Measurements from ENCODE around the gene ZNF441.
"Not testable (repeated sequence)": the region's sequence is repeated elsewhere in the genome, so short reads cannot be mapped to it uniquely, and the experiment has no call there.

ZNF441 gene

DNA sequence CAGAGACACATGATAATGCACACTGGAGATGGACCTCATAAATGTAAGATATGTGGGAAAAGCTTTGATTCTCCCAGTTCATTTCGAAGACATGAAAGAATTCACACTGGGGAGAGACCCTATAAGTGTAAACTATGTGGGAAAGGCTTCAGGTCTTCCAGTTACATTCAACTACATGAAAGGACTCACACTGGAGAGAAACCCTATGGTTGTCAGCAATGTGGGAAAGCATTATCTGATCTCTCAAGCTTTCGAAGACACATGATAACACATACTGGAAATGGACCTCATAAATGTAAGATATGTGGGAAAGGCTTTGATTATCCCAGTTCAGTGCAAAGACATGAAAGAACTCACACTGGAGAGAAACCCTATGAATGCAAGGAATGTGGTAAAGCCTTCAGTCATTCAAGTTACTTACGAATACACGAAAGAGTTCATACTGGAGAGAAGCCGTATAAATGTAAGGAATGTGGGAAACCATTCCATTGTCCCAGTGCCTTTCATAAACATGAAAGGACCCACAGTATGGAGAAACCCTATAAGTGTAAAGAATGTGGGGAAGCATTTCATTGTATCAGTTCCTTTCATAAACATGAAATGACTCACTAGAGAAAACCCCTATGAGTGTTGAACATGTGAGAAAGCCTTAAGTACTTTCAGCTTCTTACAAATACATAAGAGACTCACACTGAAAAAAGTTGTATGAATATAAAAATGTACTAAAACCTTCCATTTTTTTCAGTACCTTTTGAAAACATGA lies 14.7 kb downstream of the ZNF441 start:
- no peak for DNase-seq

DNA sequence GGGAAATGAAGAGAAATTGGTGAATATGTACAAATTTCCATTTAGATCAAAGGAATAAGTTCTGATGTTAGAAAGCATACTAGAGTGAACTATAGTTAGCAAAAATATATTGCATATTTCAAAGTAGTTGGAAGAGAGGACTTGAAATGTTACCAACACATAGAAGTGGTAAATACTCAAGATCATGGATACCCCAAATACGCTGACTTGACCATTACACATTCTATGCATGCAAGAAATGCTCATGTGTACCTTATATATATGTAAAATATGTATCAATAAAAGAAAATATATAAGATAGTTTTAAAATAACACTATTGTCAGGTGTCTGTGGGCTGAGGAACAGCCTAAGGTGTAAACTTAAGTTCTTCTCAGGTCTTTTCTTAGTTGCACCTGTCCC lies 17.0 kb downstream of the ZNF441 start:
- no peak for DNase-seq

DNA sequence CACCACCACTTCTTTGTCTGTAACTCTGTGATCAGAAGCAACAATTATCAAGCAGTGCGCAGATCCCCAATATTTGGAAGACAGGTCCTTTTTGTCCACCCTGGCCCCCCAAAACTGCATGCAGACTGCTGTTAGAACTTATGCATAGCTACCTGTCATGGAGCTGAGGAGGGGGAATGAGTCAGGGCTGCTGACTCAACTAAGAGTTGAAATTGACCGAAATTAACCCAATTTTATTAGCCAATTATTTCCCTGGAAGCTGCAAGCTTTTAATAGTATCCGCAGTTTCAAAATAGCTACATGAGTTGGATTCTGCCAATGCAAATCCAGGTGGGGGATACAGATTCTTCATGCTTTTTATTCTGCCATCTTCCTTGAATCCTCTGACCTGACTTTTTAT lies 17.6 kb downstream of the ZNF441 start:
- DNase-seq: no peak

DNA sequence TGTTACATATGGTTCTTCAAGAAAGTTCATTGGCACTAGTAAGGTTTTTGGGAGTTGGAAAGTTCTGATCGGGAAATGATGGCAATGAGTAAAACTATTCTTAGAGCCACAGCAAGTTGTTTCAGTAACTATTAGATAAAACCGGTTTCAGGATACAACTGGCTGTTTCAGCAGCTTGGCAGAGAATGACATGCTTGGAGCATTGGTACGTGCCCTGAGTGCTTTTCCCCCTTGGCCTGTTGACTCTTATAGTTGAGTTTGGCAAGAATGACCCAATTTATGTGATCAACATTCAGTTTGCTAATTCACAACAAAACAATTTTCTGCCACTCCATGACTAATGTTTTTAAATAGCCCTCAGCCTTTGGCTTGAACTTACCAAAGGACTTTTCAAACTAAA lies 20.7 kb downstream of the ZNF441 start:
- DNase-seq: no peak

DNA sequence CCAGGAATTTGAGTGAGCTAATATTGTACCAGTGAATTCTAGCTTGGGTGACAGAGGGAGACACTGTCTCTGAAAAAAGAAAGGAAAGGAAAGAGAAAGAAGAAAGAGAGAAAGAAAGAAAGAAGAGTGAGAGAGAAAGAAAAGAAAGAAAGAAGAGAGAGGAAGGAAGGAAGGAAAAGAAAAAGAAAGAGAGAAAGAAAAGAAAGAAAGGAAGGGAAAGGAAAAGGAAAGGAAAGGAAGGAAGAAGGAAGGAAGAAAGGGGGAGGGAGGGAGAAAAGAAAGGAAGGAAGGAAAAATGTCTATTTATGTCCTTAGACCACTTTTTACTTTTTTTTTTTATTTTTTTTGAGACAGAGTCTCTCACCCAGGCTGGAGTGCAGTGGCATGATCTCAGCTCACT lies 26.1 kb downstream of the ZNF441 start:
- DNase-seq: no peak

DNA sequence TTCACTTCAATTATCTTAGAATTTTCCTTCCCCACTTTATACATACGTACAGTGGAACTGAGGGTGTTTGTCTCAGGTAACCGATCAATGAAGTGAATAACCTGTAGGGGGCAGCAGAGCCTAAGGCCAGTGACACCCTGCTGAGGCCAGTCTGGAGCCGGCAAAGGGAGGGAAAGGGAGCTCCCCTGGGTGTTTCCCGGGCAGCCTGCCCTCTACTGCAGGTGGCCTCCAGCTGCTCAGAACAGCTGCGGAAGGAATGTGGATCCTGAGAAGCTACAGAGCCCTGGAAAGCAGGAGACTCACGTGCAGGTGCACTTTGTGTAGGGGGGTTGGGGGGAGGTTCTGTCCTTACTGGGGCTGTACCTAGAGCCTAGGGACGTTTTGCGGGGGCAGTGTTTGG lies 30.7 kb downstream of the ZNF441 start:
- DNase-seq: peak; percentile 94 to 96

DNA sequence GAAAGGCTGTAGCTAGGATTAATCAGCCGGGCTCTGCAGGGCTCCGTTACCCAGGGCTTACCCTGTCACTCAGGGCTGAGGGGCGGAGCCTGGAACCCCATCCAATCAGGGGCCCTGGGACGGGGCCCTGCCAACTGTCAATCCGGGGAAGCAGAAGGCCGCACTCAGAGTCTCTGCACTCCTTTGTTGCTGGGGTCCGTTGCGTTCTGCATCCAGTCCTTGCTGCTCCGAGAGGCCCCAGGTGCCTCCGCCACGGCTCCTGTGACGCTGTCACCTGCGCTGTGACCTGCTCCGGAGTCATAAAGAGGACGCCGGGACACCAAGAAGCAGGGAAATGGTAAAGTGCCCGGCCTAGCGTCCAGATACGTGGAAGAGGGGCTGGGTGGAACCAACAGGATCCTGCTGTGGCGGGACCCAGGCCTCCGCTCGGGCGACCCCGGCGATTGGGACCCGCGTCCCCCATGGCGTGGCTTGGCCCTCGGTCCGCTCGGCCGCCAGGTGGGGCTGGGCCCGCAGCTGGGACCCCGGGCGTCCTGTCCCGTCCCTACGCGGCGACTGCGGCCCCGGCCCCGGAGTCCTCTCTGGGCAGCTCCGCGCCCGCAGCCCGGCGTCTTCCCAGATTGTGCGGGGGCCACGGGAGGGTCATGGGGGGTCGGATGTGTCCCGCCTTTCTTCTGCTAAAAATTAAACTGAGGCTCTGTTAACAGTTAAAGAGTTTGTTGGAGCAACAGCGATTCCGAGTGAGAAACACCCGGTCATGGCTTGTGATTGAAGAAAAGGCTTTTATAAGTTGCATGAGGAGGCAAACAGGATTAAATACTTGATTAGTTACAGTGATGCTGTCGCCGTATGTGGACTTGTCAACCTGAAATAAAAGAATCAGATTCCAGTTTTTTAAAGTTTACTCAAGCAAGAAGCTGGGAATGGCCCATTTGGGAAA lies 31.9 kb downstream of the ZNF441 start, which contains the start of gene ZNF491:
Gene ZNF491 (plus strand): TSS at position 133 of the 940 bp plus-strand sequence. CDS start 7,431 bp downstream, outside the sequence.
- peak; percentile 89 to 94 for DNase-seq

DNA sequence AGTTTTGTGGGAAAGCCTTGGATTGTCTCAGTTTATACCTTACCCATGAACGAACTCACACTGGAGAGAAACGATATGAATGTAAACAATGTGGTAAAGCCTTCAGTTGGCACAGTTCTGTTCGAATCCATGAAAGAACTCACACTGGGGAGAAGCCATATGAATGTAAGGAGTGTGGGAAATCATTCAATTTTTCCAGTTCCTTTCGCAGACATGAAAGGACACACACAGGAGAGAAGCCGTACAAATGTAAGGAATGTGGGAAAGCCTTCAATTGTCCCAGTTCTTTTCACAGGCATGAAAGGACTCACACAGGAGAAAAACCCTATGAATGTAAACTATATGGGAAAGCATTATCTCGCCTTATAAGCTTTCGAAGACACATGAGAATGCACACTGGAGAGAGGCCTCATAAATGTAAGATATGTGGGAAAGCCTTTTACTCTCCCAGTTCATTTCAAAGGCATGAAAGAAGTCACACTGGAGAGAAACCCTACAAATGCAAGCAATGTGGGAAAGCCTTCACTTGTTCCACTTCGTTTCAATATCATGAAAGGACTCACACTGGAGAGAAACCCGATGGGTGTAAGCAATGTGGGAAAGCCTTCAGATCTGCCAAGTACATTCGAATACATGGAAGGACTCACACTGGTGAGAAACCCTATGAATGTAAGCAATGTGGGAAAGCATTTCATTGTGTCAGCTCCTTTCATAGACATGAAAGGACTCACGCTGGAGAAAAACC lies 39.7 kb downstream of the ZNF441 start:
- DNase-seq: no peak

DNA sequence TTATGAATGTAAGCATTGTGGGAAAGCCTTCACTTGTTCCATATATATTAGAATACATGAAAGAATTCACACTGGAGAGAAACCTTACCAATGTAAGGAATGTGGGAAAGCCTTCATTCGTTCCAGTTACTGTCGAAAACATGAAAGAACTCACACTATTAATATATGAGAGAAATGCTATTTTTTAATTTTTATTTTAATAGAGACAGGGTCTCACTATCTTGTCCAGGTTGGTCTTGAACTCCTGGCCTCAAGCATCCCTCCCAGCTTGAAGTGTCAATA lies 40.2 kb downstream of the ZNF441 start:
- DNase-seq: no peak

DNA sequence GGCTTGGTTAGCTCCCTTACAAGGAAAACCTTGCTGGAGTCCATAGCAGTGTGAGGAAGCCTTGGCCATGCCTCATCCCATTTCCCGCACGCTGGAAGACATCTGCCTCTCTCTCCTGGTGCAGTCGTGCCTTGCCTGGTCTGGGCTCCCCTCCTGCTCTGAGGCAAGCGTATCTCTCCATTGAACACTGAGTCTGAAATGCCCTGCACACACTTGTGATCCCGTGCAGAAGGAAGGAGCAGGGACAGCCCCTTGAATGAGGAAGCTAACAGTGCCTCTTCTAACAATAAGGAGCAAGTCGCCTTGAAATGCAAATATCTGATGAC lies 46.9 kb downstream of the ZNF441 start:
- DNase-seq: no peak

DNA sequence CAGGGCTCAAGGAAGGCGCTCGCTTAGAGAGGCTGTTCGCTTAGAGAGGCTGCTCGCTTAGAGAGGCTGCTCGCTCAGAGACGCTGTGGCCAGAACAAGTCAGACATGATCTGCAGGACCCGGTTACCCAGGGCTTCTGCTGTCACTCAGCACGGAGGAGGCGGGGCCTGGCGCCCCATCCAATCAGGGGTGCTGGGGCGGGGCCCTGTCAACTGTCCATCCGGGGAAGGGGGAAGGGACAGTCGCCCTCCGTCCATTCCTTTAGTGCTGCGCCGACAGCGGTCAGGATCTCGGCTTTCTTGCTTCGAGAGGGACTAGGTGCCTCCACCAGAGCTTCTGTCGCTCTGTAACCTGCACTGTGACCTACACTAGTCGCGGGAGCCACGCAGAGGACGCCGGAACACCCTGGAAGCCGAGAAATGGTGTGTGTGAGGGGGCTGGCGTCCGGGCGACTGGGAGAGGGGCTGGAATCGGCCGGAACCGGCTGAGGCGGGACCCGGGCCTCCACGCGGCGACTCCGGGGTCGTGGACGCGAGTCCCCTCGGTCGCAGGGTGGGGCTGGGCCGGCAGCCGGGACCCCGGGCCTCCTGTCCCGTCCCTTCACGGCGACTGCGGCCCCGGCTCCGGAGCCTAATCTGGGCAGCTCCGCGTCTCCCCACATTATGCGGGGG lies 47.4 kb downstream of the ZNF441 start, which contains the start of gene ZNF440:
Gene ZNF440 (plus strand): TSS at position 245 of the 671 bp plus-strand sequence. CDS start 175 bp downstream, at position 420.
- DNase-seq: peak; percentile 88 to 93

DNA sequence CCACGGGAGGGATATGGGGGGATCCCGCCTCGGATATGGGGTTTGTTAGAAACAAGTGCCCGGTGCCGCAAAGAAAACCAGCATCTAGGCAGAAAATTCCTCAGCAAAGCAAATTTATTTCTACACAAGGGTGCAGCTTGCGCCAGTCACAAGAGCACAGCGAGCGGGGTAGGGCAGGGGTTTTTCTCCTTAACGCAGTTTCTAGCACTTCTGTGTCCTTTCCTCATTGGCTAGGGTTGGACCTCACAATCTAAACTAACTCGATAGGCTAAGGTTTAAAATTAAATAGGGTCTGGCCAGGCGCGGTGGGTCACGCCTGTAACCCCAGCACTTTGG lies 47.9 kb downstream of the ZNF441 start:
- DNase-seq: no peak

DNA sequence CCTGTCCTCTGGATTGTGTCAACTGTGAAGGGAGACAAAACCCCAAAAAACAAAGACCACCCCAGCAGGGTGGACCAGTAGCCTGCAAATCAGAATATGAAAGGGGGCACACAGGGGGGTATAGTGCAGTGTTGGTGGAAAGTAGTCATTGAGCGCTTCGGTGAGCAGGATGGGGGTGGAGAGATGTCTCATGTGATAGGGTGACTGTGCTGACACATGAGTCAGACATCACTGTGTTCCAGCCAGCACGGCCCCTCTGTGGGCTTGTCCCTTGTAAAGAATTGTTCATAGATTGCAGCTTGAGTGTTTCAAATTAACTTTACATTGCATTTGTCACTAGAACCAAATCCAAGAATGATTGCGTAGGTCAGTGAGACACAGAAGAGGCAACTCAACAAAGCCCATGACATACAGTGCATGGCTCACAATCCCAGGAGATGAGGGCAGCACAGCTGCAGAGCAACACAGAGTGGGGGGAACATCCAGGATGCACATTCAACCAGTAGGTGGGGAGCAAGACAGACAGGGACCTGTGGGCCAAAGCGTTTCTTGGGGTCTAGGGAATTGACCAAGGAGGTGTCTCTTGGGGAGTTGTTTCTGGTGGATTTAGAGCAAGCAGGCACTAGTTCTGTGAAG lies 54.8 kb downstream of the ZNF441 start:
- no peak for DNase-seq

DNA sequence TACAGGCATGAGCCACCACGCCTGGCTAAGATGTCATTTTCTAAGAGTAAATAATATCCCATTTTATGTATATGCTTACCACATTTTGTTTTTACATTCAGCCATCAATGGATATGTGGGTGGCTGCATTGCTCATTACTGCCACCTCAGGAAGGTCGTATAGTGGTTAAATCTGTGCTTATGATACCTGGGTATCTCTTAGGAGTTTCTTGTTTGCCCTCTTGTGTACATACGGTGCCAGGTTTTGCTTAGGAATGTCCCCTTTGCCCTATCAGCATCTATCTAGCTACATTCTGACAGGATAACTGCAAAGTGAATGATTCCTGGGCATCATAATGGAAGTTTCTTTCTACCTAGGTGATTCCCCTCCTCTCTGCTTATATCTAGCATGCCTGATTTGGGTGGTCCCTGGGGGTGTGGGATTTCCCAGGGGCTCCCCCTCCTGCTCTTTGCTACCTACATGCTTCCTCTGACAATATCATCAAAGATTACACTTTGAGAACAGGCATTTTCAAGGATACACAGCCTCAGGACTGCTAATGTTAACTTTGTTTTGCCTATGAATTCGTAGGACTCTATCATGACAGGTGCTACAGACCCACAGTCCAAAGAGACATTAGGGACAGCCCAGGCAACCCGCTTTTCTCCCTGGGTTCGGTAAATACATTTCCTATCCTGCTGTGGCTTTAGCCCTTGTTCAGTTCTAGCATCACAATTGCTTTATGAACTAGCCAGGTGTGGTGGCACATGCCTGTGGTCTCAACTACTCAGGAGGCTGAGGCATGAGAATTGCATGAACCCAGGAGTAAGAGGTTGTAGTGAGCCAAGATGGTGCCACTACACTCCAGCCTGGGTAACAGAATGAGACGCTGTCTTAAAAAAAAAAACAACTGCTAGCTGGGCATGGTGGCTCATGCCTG lies 62.4 kb downstream of the ZNF441 start:
- not testable (repeated sequence) for DNase-seq

DNA sequence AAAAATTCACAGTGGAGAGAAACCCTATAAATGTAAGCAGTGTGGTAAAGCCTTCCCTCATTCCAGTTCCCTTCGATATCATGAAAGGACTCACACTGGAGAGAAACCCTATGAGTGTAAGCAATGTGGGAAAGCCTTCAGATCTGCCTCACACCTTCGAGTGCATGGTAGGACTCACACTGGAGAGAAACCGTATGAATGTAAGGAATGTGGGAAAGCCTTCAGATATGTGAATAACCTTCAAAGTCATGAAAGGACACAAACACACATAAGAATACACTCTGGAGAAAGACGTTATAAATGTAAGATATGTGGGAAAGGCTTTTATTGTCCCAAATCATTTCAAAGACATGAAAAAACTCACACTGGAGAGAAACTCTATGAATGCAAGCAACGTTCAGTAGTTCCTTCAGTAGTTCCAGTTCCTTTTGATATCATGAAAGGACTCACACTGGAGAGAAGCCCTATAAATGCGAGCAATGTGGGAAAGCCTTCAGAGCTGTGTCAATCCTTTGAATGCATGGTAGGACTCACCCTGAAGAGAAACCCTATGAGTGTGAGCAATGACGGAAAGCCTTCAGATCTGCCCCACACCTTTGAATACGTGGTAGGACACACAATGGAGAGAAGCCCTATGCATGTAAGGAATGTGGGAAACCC lies 65.6 kb downstream of the ZNF441 start:
- DNase-seq: no peak

DNA sequence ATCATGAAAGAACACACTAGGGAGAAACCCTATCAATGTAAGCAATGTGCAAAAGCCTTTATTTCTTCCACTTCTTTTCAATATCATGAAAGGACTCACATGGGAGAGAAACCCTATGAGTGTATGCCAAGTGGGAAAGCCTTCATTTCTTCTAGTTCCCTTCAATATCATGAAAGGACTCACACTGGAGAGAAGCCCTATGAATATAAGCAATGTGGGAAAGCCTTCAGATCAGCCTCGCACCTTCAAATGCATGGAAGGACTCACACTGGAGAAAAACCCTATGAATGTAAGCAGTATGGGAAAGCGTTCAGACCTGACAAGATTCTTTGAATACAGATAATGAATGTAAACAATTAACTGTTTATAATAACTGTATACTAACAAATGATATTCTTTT lies 66.7 kb downstream of the ZNF441 start:
- no peak for DNase-seq
